ENCODE data around the gene CCDC9. TPM values are rescaled to one million over a fixed set of nuclear protein-coding genes. Genes with fewer than 3 reads are reported as not detected.
"Not testable (repeated sequence)": the region's sequence is repeated elsewhere in the genome, so short reads cannot be mapped to it uniquely, and the experiment has no call there.

CCDC9 gene
- total and polyA plus RNA-seq, 2 donors (not counting 1 experiment from before 2014, with no cell fraction given) = 7.2 to 8.1 TPM

DNA sequence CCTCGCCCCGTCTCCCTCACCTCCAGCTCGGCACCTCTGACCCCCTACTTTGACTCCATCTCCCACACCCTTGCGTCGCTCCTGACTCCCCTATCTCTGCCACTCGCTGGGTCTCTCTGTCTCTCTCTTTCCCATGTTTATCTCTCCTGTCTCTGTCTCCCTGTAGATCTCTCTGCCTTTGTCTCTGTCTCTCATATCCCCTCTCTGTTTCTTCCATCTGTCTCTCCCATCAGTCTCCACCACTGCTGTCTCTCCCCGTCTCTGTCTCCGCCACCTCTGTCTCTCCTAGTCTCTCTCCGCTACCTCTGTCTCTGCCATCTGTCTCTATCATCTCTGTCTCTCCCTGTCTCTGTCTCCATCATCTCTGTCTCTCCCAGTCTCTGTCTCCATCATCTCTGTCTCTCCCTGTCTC is 13.0 kb upstream of the CCDC9 start:
- no peaks in the 10 kb centered on the region for H3K36me3 ChIP-seq (ENCODE audit: control insufficient read depth, insufficient read depth, low read length)
- no peak for DNase-seq (ENCODE audit: low read depth in 2 of 2)
- peak overlapping the region in 3 of 4 experiments; percentile 24 to 78 (median 54) for H3K4me3 ChIP-seq (replicated peaks in 1 of 4; ENCODE audit: control extremely low read depth in 1 of 4, insufficient read depth in 1 of 4, low read depth in 3 of 4, low read length in 4 of 4)
- peak overlapping the region; percentile 52 for H3K9ac ChIP-seq (ENCODE audit: insufficient read depth, low read length)
- no peaks in the 10 kb centered on the region for H3K27me3 ChIP-seq (ENCODE audit: control insufficient read depth, insufficient read depth, low read length)
- H3K79me2 ChIP-seq (ENCODE audit: control insufficient read depth, insufficient read depth, low read length) = no peaks in the 10 kb centered on the region
- H3K4me2 ChIP-seq (ENCODE audit: extremely low read depth, insufficient read depth, low read length) = peak overlapping the region; percentile 82
- H3K4me1 ChIP-seq (ENCODE audit: control insufficient read depth, extremely low read depth, insufficient read depth, low read length) = peaks cover 14% of the 10 kb centered on the region
- no peaks in the 10 kb centered on the region for H3K9me3 ChIP-seq (ENCODE audit: control insufficient read depth, insufficient read depth, low read depth, low read length)
- peak overlapping the region; percentile 21 for H2AFZ ChIP-seq (ENCODE audit: low read length)
- TF ChIP-seq, protein P1, sequence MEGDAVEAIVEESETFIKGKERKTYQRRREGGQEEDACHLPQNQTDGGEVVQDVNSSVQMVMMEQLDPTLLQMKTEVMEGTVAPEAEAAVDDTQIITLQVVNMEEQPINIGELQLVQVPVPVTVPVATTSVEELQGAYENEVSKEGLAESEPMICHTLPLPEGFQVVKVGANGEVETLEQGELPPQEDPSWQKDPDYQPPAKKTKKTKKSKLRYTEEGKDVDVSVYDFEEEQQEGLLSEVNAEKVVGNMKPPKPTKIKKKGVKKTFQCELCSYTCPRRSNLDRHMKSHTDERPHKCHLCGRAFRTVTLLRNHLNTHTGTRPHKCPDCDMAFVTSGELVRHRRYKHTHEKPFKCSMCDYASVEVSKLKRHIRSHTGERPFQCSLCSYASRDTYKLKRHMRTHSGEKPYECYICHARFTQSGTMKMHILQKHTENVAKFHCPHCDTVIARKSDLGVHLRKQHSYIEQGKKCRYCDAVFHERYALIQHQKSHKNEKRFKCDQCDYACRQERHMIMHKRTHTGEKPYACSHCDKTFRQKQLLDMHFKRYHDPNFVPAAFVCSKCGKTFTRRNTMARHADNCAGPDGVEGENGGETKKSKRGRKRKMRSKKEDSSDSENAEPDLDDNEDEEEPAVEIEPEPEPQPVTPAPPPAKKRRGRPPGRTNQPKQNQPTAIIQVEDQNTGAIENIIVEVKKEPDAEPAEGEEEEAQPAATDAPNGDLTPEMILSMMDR (conservative IDR thresholded peaks at IDR 0.05 in 1 of 2, IDR thresholded peaks at IDR 0.05 in 1 of 2; ENCODE audit: low read depth in 1 of 2, low read length in 2 of 2) = no peak
- no peak for TF ChIP-seq EZH2 (IDR thresholded peaks at IDR 0.05; ENCODE audit: low read length, missing control alignments)
- peak overlapping the region; percentile 73 for H3K27ac ChIP-seq (ENCODE audit: insufficient read depth, low read length)
- no peaks in the 10 kb centered on the region for H4K20me1 ChIP-seq (ENCODE audit: control insufficient read depth, extremely low read depth, insufficient read depth, low read length)

DNA sequence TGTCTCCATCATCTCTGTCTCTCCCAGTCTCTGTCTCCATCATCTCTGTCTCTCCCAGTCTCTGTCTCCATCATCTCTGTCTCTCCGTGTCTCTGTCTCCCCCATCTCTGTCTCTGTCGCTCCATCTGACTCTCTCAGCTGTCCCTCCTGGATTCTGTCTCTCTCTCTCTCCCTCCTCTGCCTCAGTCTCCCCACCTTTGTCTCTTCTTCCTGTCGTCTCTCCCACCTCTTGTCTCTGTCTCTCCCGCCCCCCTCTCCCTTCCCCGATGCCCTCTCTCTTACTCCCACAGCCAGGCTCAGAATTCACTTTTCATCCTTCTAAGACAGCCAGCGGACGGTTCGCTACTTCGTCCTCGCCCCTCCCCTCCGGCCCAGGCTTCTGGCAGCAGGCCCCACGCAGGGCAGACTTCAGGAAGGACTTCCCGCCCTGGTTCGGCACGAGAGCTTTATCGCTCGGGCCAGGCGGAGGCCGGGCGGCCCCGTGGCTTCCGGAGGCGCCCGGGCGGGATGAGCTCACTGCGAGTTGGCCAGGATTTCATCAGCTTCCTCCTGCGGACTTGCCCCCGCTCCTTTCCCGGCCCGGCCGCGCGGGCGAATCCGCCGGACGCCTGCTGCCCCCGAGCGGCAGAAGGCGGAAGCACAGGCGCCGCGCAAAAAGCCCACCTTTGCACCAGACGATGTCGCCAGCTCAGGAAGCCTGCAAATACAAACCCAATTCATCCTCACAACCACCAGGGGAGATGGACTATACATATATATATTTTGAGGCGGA is 12.4 kb upstream of the CCDC9 start:
- peak overlapping the region; percentile 44 for H2AFZ ChIP-seq (ENCODE audit: low read length)
- H3K9me3 ChIP-seq (ENCODE audit: control insufficient read depth, insufficient read depth, low read depth, low read length) = no peaks in the 10 kb centered on the region
- H3K4me1 ChIP-seq (ENCODE audit: control insufficient read depth, extremely low read depth, insufficient read depth, low read length) = peaks cover 14% of the 10 kb centered on the region
- H4K20me1 ChIP-seq (ENCODE audit: control insufficient read depth, extremely low read depth, insufficient read depth, low read length) = no peaks in the 10 kb centered on the region
- DNase-seq (ENCODE audit: low read depth in 2 of 2) = peak; percentile 94 to 97
- no peaks in the 10 kb centered on the region for H3K36me3 ChIP-seq (ENCODE audit: control insufficient read depth, insufficient read depth, low read length)
- peak overlapping the region; percentile 73 for H3K27ac ChIP-seq (ENCODE audit: insufficient read depth, low read length)
- TF ChIP-seq EZH2 (IDR thresholded peaks at IDR 0.05; ENCODE audit: low read length, missing control alignments) = no peak
- TF ChIP-seq, protein P1 (conservative IDR thresholded peaks at IDR 0.05 in 1 of 2, IDR thresholded peaks at IDR 0.05 in 1 of 2; ENCODE audit: low read depth in 1 of 2, low read length in 2 of 2) = peak; percentile 87 to 88
- no peaks in the 10 kb centered on the region for H3K79me2 ChIP-seq (ENCODE audit: control insufficient read depth, insufficient read depth, low read length)
- H3K9ac ChIP-seq (ENCODE audit: insufficient read depth, low read length) = peak overlapping the region; percentile 52
- peak overlapping the region; percentile 9 to 78 (median 39) for H3K4me3 ChIP-seq (replicated peaks in 1 of 4; ENCODE audit: control extremely low read depth in 1 of 4, insufficient read depth in 1 of 4, low read depth in 3 of 4, low read length in 4 of 4)
- peak overlapping the region; percentile 82 for H3K4me2 ChIP-seq (ENCODE audit: extremely low read depth, insufficient read depth, low read length)
- H3K27me3 ChIP-seq (ENCODE audit: control insufficient read depth, insufficient read depth, low read length) = no peaks in the 10 kb centered on the region

DNA sequence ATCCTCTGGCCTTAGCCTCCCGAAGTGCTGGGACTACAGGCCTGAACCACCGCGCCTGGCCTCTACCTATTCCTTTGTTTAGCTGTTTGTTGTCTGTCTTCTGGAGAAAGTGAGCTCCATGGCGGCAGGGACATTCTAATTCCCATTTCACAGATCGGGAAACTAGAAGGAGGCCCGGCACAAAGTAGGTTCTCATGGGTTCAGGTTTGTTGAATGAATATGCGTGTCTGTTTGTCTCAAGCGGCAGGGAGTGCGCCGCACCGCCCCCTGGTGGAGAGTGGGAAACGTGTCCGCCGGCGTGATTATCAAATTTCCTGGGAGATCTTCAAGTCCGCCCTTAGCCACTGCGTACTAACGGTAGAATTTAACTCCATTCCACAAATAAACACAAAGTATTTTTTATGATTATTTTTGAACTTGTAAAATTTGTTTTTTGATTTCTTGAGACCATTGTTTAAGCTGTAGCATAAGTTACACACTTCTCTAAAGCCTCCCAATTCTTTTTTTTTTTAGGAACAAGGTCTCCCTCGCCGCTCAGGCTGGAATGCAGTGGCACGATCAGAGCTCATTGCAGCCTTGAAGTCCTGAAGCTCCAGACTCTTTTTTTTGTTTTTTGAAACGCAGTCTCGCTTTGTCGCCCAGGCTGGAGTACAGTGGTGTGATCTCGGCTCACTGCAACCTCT is 8.9 kb upstream of the CCDC9 start:
- Histone ChIP-seq H3K9me3 (ENCODE audit: control insufficient read depth, insufficient read depth, low read depth, low read length) (no peaks in the 10 kb centered on the region), H3K4me1 (ENCODE audit: control insufficient read depth, extremely low read depth, insufficient read depth, low read length) (peaks cover 3% of the 10 kb centered on the region), H3K27ac (ENCODE audit: insufficient read depth, low read length) (no peak overlapping the region), H3K4me2 (ENCODE audit: extremely low read depth, insufficient read depth, low read length) (peak overlapping the region; percentile 15), H3K9ac (ENCODE audit: insufficient read depth, low read length) (no peak overlapping the region), H3K79me2 (ENCODE audit: control insufficient read depth, insufficient read depth, low read length) (no peaks in the 10 kb centered on the region), H3K4me3 (replicated peaks in 1 of 4; ENCODE audit: control extremely low read depth in 1 of 4, insufficient read depth in 1 of 4, low read depth in 3 of 4, low read length in 4 of 4) (no peak overlapping the region), H2AFZ (ENCODE audit: low read length) (no peak overlapping the region), H3K27me3 (ENCODE audit: control insufficient read depth, insufficient read depth, low read length) (no peaks in the 10 kb centered on the region), H4K20me1 (ENCODE audit: control insufficient read depth, extremely low read depth, insufficient read depth, low read length) (no peaks in the 10 kb centered on the region), H3K36me3 (ENCODE audit: control insufficient read depth, insufficient read depth, low read length) (no peaks in the 10 kb centered on the region)
- DNase-seq (ENCODE audit: low read depth in 2 of 2) = peak; percentile 56 to 80
- TF ChIP-seq EZH2 (IDR thresholded peaks at IDR 0.05; ENCODE audit: low read length, missing control alignments) = no peak
- TF ChIP-seq, protein P1 (conservative IDR thresholded peaks at IDR 0.05 in 1 of 2, IDR thresholded peaks at IDR 0.05 in 1 of 2; ENCODE audit: low read depth in 1 of 2, low read length in 2 of 2) = peak; percentile 84 to 89

DNA sequence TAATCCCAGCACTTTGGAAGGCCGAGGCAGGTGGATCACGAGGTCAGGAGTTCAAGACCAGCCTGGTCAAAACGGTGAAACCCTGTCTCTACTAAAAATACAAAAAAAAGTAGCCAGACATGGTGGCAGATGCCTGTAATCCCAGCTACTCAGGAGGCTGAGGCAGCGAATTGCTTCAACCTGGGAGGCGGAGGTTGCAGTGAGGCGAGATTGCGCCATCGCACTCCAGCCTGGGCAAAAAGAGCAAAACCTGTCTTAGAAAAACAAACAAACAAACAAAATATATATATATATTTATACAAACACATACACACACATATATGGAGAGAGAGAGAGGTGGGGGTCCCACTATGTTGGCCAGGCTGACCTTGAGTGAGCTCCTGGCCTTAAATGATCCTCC is 3.3 kb upstream of the CCDC9 start:
- H3K27me3 ChIP-seq (ENCODE audit: control insufficient read depth, insufficient read depth, low read length); H3K36me3 ChIP-seq (ENCODE audit: control insufficient read depth, insufficient read depth, low read length); H3K9ac ChIP-seq (ENCODE audit: insufficient read depth, low read length); H3K9me3 ChIP-seq (ENCODE audit: control insufficient read depth, insufficient read depth, low read depth, low read length); H2AFZ ChIP-seq (ENCODE audit: low read length); H3K79me2 ChIP-seq (ENCODE audit: control insufficient read depth, insufficient read depth, low read length); H3K4me1 ChIP-seq (ENCODE audit: control insufficient read depth, extremely low read depth, insufficient read depth, low read length); H3K27ac ChIP-seq (ENCODE audit: insufficient read depth, low read length); H3K4me2 ChIP-seq (ENCODE audit: extremely low read depth, insufficient read depth, low read length); H3K4me3 ChIP-seq (replicated peaks in 1 of 4; ENCODE audit: control extremely low read depth in 1 of 4, insufficient read depth in 1 of 4, low read depth in 3 of 4, low read length in 4 of 4); H4K20me1 ChIP-seq (ENCODE audit: control insufficient read depth, extremely low read depth, insufficient read depth, low read length); DNase-seq (ENCODE audit: low read depth in 2 of 2): not testable (repeated sequence)

Measured in fibroblast of lung (primary cell).